ENCODE measurements around the gene MAML3.

GRCh38 chr4:139876337-139876941 lies 277.5 kb downstream of the MAML3 start:
- TF ChIP-seq, protein P1, sequence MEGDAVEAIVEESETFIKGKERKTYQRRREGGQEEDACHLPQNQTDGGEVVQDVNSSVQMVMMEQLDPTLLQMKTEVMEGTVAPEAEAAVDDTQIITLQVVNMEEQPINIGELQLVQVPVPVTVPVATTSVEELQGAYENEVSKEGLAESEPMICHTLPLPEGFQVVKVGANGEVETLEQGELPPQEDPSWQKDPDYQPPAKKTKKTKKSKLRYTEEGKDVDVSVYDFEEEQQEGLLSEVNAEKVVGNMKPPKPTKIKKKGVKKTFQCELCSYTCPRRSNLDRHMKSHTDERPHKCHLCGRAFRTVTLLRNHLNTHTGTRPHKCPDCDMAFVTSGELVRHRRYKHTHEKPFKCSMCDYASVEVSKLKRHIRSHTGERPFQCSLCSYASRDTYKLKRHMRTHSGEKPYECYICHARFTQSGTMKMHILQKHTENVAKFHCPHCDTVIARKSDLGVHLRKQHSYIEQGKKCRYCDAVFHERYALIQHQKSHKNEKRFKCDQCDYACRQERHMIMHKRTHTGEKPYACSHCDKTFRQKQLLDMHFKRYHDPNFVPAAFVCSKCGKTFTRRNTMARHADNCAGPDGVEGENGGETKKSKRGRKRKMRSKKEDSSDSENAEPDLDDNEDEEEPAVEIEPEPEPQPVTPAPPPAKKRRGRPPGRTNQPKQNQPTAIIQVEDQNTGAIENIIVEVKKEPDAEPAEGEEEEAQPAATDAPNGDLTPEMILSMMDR (conservative IDR thresholded peaks at IDR 0.05; ENCODE audit: low read depth in 2 of 2) = 0 out of 4 replicates have a peak, but pooled peaks of 1 of the 2 experiments have one; percentile 2
- TF ChIP-seq REST (IDR thresholded peaks at IDR 0.05; ENCODE audit: unreplicated experiment) = no peak
- no peak for TF ChIP-seq EZH2phosphoT487 (IDR thresholded peaks at IDR 0.05; ENCODE audit: unreplicated experiment)
- TF ChIP-seq ZNF331 (CRISPR knock-in tag; IDR thresholded peaks at IDR 0.05; ENCODE audit: low read depth) = no peak
- TF ChIP-seq, protein P2, sequence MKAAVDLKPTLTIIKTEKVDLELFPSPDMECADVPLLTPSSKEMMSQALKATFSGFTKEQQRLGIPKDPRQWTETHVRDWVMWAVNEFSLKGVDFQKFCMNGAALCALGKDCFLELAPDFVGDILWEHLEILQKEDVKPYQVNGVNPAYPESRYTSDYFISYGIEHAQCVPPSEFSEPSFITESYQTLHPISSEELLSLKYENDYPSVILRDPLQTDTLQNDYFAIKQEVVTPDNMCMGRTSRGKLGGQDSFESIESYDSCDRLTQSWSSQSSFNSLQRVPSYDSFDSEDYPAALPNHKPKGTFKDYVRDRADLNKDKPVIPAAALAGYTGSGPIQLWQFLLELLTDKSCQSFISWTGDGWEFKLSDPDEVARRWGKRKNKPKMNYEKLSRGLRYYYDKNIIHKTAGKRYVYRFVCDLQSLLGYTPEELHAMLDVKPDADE (IDR thresholded peaks at IDR 0.05) = no peak
- TF ChIP-seq CREB1 (CRISPR knock-in tag; IDR thresholded peaks at IDR 0.05; ENCODE audit: low read depth) = no peak
- no peak for TF ChIP-seq ZNF114 (CRISPR knock-in tag; IDR thresholded peaks at IDR 0.05)
- no peak for TF ChIP-seq EZH2 (IDR thresholded peaks at IDR 0.05; ENCODE audit: low read depth, unreplicated experiment)
- no peak for TF ChIP-seq NANOG (IDR thresholded peaks at IDR 0.05; ENCODE audit: borderline replicate concordance)
- TF ChIP-seq POLR2AphosphoS5 (IDR thresholded peaks at IDR 0.05; ENCODE audit: low read depth) = no peak
- TF ChIP-seq JUNB (IDR thresholded peaks at IDR 0.05; ENCODE audit: unreplicated experiment) = no peak
- no peak for TF ChIP-seq ZNF462 (CRISPR knock-in tag; IDR thresholded peaks at IDR 0.05)
